ENCODE data around the gene PDCD2. TPM values are rescaled to one million over a fixed set of nuclear protein-coding genes. Genes with fewer than 3 reads are reported as not detected.

The PDCD2 gene
- total RNA-seq, 6 experiments from 2014 or later: 62.3 to 73.7 (median 69.0) TPM

GRCh38 chr6:170545405-170545804, 39.0 kb downstream of the PDCD2 start:
- no peak for DNase-seq
- H3K27ac Mint-ChIP-seq: no peak overlapping the region
- peaks cover 35% of the 10 kb centered on the region for H3K36me3 Mint-ChIP-seq (ENCODE audit: low read depth)
- no peak overlapping the region for H3K4me3 Mint-ChIP-seq
- H3K9me3 Mint-ChIP-seq: no peaks in the 10 kb centered on the region
- H3K27me3 Mint-ChIP-seq (ENCODE audit: insufficient read depth): no peaks in the 10 kb centered on the region
- TF ChIP-seq CTCF (IDR thresholded peaks at IDR 0.05): no peak
- peaks cover 23% of the 10 kb centered on the region for H3K4me1 Mint-ChIP-seq (ENCODE audit: low read depth)

GRCh38 chr6:170542031-170542719, 42.3 kb downstream of the PDCD2 start:
- no peak for TF ChIP-seq CTCF (IDR thresholded peaks at IDR 0.05)
- Mint-ChIP-seq H3K9me3 (no peaks in the 10 kb centered on the region), H3K4me3 (no peak overlapping the region), H3K36me3 (ENCODE audit: low read depth) (peaks cover 23% of the 10 kb centered on the region), H3K4me1 (ENCODE audit: low read depth) (no peaks in the 10 kb centered on the region; the same call in 1 of the 2 replicates), H3K27me3 (ENCODE audit: insufficient read depth) (peaks cover 4% of the 10 kb centered on the region; the same call in 1 of the 2 replicates), H3K27ac (no peak overlapping the region; the same call in 1 of the 2 replicates)
- no peak for DNase-seq

GRCh38 chr6:170537329-170537728, 47.1 kb downstream of the PDCD2 start:
- Mint-ChIP-seq H3K36me3 (ENCODE audit: low read depth) (peaks cover 42% of the 10 kb centered on the region), H3K4me3 (no peak overlapping the region), H3K4me1 (ENCODE audit: low read depth) (peaks cover 12% of the 10 kb centered on the region), H3K27me3 (ENCODE audit: insufficient read depth) (peaks cover 4% of the 10 kb centered on the region; the same call in 1 of the 2 replicates), H3K27ac (no peak overlapping the region; the same call in 1 of the 2 replicates), H3K9me3 (no peaks in the 10 kb centered on the region)
- no peak for DNase-seq
- TF ChIP-seq CTCF (IDR thresholded peaks at IDR 0.05): no peak

- H3K36me3 Mint-ChIP-seq (ENCODE audit: low read depth): peaks cover 42% of the 10 kb centered on the region
Measured at GRCh38 chr6:170536671-170537070, 47.8 kb downstream of the PDCD2 start.

GRCh38 chr6:170535004-170535403, 49.4 kb downstream of the PDCD2 start:
- H3K27me3 Mint-ChIP-seq (ENCODE audit: insufficient read depth): peaks cover 3% of the 10 kb centered on the region
- TF ChIP-seq CTCF (IDR thresholded peaks at IDR 0.05): no peak
- H3K4me3 Mint-ChIP-seq: no peak overlapping the region
- H3K9me3 Mint-ChIP-seq: no peaks in the 10 kb centered on the region
- no peak for DNase-seq
- peaks cover 36% of the 10 kb centered on the region for H3K36me3 Mint-ChIP-seq (ENCODE audit: low read depth)
- no peak overlapping the region for H3K27ac Mint-ChIP-seq
- H3K4me1 Mint-ChIP-seq (ENCODE audit: low read depth): peaks cover 24% of the 10 kb centered on the region

More at GRCh38 chr6:170536671-170537070, 47.8 kb downstream of the PDCD2 start:
- no peak for TF ChIP-seq CTCF (IDR thresholded peaks at IDR 0.05)
- Mint-ChIP-seq H3K27ac (no peak overlapping the region; the same call in 1 of the 2 replicates), H3K9me3 (no peaks in the 10 kb centered on the region), H3K4me1 (ENCODE audit: low read depth) (peaks cover 12% of the 10 kb centered on the region), H3K27me3 (ENCODE audit: insufficient read depth) (peaks cover 4% of the 10 kb centered on the region), H3K4me3 (no peak overlapping the region)
- no peak for DNase-seq

Measured in HFFc6 (cell line).